ENCODE results near the gene MAGEA11.
"Not testable (repeated sequence)": the region's sequence is repeated elsewhere in the genome, so short reads cannot be mapped to it uniquely, and the experiment has no call there.

MAGEA11 gene, protein sequence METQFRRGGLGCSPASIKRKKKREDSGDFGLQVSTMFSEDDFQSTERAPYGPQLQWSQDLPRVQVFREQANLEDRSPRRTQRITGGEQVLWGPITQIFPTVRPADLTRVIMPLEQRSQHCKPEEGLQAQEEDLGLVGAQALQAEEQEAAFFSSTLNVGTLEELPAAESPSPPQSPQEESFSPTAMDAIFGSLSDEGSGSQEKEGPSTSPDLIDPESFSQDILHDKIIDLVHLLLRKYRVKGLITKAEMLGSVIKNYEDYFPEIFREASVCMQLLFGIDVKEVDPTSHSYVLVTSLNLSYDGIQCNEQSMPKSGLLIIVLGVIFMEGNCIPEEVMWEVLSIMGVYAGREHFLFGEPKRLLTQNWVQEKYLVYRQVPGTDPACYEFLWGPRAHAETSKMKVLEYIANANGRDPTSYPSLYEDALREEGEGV

DNA sequence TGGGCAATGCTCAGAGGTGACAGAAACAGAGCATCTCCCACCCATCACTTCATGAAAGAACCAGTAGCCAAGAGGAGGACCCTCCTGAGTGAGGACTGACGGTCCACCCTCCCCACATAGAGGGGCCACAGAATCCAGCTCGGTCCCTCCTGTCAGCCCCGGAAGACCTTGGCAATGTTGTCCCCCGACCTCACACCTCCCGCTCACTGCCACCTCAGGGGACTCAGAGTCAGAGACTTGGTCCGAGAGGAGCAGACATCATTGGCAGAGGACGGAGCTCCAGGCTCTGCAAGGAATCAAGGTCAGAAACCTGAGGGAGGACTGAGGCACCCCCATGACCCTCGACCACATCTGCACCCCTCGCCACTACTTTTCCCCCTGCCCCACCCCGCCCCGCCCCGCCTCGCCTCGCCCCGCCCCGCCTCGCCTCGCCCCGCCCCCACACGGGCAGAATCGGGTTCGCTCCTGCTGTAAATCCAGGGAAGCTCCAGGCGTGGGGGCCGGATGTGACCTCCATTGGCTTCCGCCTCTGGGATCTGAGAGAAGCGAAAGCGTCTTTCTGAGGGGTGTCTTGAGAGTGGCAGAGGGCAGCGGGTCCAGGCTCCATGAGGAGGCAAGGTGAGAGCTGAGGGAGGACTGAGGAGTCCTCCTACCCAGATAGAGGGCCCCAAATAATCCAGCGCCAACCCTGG lies at the start of gene MAGEA11:
Gene MAGEA11 (plus strand): TSS at position 516 of the 692 bp plus-strand sequence. CDS start 1,100 bp downstream, outside the sequence.
- no peak for DNase-seq

DNA sequence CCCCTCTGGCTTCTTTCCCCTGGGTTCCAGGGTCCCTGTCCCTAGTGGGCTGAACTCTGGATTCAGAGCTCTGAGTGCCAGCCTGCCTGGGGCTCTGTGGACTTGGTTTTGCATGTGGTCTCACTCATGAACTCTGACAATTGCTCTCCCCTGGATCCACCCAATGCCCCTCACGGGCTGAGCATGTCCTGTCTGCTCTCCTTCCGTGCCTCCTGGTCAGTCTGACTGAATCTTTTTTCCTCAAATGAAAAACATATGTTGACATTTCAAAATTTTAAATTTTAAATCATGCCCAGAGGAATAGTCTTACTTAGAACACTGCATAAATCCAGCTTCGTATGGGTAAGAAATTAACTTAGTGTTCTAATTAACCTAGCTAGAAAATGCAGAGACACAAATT lies 36.8 kb upstream of the MAGEA11 start:
- DNase-seq: not testable (repeated sequence)

DNA sequence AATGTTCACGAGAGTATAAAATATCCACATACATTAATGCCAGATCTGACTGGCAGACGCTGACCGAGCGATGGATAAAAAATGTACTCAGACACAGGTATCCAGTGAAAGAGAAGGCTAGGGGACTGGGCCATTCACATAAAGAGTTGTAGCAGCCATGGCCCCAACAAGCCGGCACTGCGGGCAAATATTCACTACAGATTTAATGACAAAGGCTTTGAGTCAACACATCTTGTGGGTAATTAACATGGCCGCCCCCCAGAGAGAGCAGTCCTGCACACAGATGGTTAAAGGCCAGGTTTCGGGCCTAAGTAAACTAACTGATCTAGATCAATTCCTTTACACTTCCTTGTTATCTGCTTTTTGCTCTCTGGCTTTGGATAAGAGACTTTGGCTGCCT lies 36.3 kb upstream of the MAGEA11 start:
- DNase-seq: not testable (repeated sequence)

DNA sequence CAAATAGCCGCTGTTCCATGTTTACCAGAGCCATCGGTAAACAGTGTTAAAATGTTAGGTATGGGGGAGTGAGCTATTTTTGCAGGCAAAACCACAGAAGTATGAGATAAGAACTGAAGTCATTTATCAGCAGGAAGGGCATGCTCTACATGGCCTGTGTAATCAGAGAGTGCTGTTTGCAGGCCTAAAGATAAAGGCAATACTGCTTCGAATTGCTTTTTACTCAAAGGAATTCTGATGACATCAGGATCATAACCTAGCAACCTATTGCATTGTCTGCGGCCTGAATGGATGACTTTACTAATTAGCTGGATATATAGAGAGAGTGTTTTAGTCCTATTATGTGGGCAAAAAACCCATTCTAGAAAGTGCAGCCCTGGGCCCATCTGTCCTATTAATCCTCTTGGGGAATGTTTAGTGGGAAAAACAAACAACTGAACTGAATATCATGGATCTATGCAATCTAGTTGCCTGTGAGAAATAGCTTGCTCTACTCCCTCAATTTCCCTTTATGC lies 32.6 kb upstream of the MAGEA11 start:
- not testable (repeated sequence) for DNase-seq

DNA sequence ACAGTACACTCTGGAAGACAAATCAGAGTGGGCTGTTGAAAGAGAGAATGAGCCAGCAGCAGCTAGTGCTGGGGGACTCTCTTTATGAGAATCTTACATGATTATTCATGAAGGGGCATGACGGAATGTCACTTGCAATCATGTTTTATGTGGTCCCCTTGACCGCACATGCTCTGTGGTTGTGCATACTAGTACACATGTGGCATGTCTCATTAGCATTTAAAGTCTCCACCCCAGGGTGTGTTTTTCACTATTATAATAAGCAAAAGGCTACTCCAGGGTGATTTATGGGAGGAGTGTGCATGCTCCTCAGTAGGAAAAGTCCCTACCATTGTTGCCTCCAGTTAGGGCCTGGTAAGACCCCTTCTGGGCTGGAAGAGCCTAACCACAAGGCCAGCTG lies 30.7 kb upstream of the MAGEA11 start:
- no peak for DNase-seq

DNA sequence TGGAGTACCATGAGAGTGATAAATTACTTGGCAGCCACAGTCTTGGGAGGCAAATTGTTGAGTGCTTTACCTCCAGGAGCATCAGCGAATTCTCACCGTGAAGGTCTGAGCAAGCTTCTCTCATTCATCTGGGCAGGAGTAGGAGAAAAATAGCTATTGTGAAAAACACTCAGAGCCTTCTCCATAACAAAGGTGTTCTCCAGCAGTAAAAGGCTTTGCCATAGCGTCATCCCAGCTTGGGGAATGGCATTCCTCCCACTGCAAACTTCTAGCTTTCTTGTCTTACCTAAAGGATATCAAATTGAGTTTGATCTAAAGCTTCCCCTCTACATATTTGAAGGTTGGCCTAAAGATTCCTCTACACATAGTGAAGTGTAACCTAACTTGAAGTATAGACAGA lies 29.8 kb upstream of the MAGEA11 start:
- no peak for DNase-seq

DNA sequence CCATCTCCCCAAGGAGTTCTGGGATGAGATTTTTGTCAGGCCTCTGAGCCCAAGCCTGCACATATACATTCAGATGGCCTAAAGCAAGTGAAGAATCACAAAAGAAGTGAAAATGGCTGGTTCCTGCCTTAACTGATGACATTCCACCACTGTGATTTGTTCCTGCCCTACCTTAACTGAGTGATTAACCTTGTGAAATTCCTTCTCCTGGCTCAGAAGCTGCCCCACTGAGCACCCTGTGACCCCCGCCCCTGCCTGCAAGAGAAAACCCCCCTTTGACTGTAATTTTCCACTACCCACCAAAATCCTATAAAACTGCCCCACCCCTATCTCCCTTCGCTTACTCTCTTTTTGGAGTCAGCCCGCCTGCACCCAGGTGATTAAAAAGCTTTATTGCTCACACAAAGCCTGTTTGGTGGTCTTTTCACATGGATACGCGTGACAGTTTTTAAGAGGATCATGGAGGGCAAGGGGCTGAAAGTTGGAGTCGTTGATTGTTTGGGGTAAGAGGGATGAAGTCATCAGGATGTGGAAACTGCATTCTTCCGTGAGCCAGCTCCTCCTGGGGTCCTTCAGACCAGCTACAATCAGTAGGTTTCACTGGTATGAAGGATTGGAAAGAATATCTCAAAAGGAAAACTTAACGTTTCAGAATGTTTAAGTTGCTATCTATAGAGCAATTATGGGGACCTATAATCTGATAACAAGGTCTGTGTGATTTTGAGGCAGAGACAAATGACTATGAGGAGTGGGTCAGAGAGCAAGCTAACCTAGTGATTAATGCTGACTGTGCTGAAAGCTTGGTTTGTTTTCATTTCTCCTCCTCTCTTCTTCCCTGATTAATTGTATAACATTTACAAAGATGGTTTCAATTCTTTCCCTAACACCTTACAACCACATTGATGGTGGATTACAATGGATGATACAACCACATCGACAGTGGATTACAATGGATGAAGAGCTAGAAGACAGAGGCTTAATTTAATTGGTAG lies 28.6 kb upstream of the MAGEA11 start:
- DNase-seq: no peak

DNA sequence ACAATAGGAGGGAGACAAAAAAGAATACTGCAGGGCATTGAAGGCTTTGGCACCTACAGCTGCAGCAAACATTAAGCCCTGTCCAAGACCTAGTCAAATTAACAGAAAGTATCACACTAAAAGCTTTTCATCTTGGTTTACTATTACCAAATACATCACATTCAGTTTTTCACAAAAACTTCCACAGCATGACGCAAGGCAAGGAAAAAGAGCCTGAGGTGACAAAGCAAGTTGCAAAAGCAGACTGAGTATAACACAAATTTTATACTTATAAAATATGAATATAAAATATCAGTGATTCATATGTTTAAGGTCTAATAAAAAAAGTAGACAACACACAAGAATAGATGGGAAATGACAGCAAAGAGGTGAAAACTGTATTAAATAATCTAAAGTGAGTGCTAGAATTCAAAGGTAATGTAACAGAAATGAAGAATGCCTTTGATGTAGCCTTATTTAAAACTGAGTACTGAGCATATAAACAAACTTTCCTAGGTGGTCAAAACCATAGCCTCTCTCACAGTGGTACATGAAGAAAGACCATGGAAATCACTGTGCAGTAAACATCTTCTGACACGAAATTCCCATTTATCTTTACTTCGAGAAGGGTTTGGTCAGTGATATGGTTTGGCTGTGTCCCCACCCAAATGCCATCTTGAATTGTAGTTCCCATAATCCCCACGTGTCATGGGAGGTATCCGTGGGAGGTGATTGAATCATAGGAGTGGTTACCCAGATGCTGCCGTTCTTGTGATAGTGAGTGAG lies 27.7 kb upstream of the MAGEA11 start:
- no peak for DNase-seq

DNA sequence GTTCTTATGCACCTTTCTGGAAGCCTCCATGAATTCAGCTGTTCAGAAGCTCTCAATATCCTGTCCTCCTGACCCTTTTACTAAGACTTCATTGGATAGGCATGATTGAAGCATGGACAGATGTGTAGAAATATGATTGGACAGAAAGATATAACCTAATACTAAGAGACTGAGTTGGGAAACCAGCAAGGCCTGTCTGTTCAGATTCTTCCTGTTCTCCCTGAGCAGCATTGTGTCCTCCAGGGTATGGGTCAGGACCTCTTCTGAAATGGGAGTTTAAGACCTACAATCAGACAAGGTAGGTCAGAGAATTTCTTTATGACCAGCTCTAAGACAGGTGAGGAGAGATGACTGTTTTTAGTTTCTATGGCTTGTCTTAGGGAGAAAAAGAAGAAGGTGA lies 23.9 kb upstream of the MAGEA11 start:
- DNase-seq: no peak

DNA sequence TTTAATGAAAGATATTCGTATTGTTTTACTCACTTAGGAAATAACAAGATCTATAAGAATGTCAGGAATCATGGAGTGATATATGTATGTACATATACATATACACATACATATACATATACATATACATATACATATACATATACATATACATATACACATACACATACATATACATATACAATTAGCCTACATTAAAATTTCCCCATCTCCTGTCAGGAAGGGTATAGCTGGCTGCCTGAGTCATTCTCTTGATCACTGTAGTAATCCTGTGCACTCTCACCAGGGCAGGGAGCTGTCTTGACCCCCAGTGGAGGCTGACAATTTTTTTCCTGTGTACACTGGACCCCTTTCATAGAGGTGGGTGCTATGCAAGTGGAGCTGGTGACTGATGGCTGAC lies 23.3 kb upstream of the MAGEA11 start:
- no peak for DNase-seq

DNA sequence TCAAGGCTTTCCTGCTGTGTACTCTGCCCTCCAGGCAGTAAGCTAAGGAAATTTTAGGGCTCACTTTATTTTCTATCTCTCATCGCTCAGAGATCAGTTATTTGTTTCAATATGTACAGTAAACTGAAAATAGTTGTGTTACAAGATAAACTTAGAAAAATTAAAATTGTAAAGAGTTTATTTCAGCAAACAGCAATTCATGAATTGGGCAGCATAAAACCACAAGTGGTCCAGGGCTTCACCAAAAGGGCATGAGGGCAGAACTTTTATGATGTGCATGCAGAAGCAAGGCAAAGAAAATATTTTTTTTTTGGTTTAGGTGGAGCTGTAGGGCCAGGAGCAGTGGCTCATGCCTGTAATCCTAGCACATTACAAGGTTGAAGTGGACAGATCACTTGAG lies 20.1 kb upstream of the MAGEA11 start:
- no peak for DNase-seq

DNA sequence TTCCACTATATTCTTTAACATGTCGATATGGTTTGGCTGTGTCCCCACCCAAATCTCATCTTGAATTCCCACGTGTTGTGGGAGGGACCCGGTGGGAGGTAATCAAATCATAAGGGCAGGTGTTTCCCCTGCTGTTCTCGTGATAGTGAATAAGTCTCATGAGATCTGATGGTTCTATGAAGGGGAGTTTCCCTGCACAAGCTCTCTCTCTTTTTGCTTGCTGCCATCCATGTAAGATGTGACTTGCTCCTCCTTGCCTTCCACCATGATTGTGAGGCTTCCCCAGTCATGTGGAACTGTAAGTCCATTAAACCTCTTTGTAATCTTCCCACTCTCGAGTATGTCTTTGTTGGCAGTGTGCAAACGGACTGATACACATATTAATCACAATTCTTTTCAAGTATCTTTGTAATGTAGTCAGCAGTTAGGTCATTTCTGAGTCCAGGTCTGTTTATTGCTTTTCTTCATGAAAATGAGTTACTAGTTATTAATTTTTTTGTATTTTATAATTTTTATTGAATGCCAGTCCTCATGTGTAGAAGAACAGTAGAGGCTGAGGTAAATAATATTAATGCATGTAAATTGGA lies 19.1 kb upstream of the MAGEA11 start:
- not testable (repeated sequence) for DNase-seq

DNA sequence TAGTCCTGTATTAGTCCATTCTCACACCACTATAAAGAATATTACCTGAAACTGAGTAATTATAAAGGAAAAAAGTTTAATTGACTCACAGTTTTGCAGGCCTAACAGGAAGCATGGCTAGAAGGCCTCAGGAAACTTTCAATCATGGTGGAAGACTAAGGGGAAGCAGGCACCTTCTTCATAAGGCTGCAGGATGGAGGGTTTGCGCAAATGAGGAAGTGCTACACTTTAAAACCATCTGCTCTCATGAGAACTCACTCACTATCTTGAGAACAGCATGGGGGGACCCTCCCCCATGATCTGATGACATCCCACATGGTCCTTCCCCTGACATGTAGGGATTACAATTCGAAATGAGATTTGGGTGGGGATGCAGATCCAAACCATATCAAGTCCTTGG lies 12.1 kb upstream of the MAGEA11 start:
- DNase-seq: no peak

DNA sequence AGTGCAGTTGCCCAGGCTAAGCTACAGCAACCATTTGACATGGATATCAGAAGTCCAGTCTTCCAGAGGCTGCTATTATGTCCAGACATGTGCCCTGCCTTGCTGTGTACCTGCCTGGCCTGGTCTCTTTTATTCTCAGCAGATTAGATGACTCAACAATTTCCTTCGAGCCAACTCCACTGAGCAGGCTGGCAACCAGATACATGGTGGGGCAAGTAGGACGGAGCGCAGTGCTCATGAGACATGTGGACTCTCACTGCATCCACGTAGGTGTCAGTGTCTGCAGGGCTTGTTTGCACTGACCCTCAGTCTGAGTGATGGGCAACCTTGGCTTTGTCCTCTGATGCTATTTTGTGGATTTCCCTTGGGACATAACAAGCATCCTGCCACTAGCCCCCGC lies 7.2 kb upstream of the MAGEA11 start:
- no peak for DNase-seq

DNA sequence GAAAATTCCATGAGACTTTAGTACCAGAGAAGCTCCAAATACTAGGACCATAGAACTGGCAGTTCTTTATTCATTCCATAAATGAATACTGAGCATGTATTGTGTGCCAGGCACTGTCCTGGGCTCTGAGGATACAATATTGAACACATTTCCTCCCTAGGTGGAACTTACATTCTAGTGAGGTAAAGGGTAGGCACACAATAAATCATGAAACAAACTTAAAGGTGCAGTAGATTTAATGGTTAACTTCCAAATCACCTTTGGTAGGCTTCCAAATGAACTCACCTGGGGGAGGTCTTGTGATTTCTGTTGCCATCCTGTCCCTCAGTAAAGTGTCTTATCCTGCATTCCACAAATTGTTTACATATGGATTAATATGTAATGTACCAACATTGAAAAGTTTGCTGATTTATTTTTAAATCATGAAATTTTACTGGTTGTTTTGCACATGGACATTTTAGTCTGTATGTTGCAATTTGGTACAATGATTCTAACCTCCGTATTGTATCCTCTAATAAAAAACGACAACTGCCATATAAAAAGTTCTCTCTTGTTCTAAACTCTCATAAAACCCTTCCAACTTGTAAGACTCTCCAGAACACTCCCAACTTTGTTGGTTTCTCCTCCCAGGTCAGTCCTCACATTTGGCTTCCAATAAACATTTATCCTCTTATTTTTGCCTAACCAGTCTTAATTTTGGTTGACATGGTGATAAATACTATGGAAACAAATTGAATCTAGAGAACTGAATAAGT lies 4.5 kb upstream of the MAGEA11 start:
- no peak for DNase-seq

DNA sequence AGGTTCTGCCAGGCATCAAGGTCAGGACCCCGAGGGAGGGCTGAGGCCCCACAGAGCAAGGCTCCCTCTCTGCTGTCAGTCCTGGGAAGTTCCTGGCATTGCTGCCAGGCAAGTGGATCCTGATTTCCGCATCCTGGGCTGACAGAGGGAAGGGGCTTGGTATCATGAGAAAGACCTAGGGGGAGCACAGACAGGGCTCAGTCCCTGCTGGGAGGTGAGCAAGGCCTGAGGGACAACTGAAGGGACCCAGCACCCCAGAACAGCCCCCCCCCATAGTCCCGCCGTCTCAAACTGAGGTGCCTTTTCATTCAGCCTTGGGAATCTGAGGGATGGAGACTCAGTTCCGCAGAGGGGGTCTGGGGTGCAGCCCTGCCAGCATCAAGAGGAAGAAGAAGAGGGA lies 971 bp downstream of the MAGEA11 start:
- no peak for DNase-seq

DNA sequence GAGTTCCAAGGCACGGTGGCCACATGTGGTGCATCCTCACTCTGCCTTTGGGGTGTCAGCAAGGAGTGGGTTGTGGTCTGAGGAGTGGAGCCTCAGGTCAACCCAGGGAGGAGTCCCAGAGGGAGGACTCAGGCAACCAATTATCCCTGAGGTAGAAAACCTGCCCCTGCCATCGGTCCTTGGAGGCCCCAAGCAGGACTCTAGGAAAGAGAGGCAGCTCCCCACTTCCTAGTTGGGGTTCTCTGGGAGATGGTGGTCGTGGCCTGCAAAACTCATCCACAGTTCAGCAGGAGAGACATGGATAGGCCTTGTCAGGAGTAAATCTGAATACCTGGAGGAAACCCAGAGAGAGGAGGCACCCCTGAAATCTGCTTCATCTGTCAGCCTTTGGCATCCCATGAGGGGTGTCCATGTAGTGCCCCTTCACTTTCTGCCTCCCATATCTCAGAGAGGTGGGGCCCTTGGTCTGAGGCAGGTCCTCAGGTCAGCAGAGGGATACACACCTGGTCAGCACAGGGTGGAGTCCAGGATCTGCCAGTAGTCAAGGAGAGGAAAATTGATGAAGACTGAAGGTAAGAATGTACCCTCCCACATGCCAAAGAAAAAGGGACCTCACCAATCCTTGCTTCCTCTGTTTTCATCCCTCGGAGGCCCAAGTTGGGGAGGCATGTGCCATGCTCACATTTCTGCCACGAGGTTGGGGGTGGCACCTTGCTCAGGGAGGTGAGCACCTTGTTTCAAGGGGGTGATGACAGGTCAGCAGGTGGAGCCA lies 1.6 kb downstream of the MAGEA11 start:
- no peak for DNase-seq

DNA sequence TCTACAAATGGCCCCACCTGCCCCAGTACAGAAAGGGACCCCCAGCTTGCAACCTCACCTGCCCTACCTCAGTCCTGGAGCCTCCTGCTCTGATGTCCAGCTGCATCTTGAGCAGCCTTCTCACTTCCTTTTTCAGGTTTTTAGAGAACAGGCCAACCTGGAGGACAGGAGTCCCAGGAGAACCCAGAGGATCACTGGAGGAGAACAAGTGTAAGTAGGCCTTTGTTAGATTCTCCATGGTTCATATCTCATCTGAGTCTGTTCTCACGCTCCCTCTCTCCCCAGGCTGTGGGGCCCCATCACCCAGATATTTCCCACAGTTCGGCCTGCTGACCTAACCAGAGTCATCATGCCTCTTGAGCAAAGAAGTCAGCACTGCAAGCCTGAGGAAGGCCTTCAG lies 3.6 kb downstream of the MAGEA11 start:
- no peak for DNase-seq

DNA sequence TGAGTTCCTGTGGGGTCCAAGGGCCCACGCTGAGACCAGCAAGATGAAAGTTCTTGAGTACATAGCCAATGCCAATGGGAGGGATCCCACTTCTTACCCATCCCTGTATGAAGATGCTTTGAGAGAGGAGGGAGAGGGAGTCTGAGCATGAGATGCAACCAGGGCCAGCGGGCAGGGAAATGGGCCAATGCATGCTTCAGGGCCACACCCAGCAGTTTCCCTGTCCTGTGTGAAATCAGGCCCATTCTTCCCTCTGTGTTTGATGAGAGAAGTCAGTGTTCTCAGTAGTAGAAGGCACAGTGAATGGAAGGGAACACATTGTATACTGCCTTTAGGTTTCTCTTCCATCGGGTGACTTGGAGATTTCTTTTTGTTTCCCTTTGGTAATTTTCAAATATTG lies 4.8 kb downstream of the MAGEA11 start:
- no peak for DNase-seq

DNA sequence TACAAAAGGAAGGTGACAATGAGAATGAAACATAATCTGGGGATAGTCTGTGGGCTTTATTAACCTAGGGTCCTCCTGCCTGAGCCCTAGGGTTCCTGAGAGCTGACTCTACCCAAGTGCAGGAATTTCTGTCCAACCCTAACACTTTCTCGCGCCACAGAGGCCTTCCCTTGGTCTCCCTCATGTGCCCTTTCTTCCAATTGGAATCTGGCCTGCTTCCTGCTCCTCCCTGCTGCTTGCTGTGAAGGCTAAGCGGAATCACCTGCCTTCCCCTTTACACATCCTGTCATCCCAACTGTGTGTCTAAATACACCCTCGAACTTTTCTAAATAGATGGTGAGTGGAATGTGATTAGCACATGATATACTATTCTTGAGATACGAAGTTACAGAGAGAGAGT lies 5.9 kb downstream of the MAGEA11 start:
- DNase-seq: no peak
